Kidney (tissue), 14 donors: ENCODE measurements around the gene UPB1. TPM values are rescaled to one million over a fixed set of nuclear protein-coding genes. Genes with fewer than 3 reads are reported as not detected.

Experiments
- DNase-seq, 5 donors: peaks; one replicate each; pipeline ENCODE4 v3.0.0-alpha.2; 2013 to 2020
- FAIRE-seq: peaks from 2 replicates; lab custom pipeline; 2012; peaks lifted over from hg19 to GRCh38; lab: Jason Lieb, UNC
- H3K27ac ChIP-seq, 2 donors: one replicate each; pipeline ENCODE4 v1.7.0; 2013; ENCODE audit warnings: low read depth in 2 of 2, low read length in 2 of 2, inconsistent platforms in 1 of 2
- H3K27me3 ChIP-seq: one replicate; pipeline ENCODE4 v1.7.1; 2013; ENCODE audit warnings: low read length, inconsistent platforms; ENCODE audit not compliant: control insufficient read depth, insufficient read depth
- H3K36me3 ChIP-seq, 3 donors: one replicate each; pipeline versions ENCODE4 v1.7.0 to v1.7.1; 2013; ENCODE audit warnings: low read length in 3 of 3, control low read depth in 1 of 3, inconsistent platforms in 1 of 3; ENCODE audit not compliant: insufficient read depth in 3 of 3, control insufficient read depth in 2 of 3
- H3K4me1 ChIP-seq, 3 donors: one replicate each; pipeline versions ENCODE4 v1.7.0 to v1.7.1; 2013; ENCODE audit warnings: low read length in 3 of 3, inconsistent platforms in 1 of 3, low read depth in 1 of 3; ENCODE audit not compliant: control insufficient read depth in 2 of 3, insufficient read depth in 2 of 3
- H3K4me3 ChIP-seq, 3 donors: one replicate each; pipeline versions ENCODE4 v1.7.0 to v1.8.1; 2013; ENCODE audit warnings: low read length in 3 of 3, control low read depth in 1 of 3, inconsistent platforms in 1 of 3
- H3K9ac ChIP-seq, 3 donors: one replicate each; pipeline versions ENCODE4 v1.7.0 to v1.7.1; 2013; ENCODE audit warnings: low read length in 3 of 3, control low read depth in 1 of 3, inconsistent platforms in 1 of 3
- H3K9me3 ChIP-seq, 3 donors: one replicate each; pipeline versions ENCODE4 v1.7.0 to v1.7.1; 2013; ENCODE audit warnings: low read length in 3 of 3, control low read depth in 1 of 3, inconsistent platforms in 1 of 3; ENCODE audit not compliant: control insufficient read depth in 2 of 3, insufficient read depth in 1 of 3
- intact Hi-C: fragments of 100-400 bp; cut with DNase I; formaldehyde crosslinking; loops from one replicate; pipeline ENCODE4 v1.11.1; 2022
- polyA plus RNA-seq: library from polyadenylated mRNA; stranded (reverse); fragments of 350-450 nt; fragmentation: Illumina TruSeq; extraction: RNeasy Lipid Tissue Mini Kit (QIAGEN cat#74804); gene quantifications from one replicate; pipeline ENCODE4 v1.2.3, GENCODE V29; 2014; ENCODE audit warnings: low read depth, low replicate concordance; ENCODE audit not compliant: insufficient read depth
- total RNA-seq: library from RNA; stranded (reverse); fragmentation: NEBNext Ultra II Directional; extraction: Animal tissue kit (Norgen Biotek cat#: 25700); gene quantifications from one replicate; pipeline ENCODE4 v1.2.1, GENCODE V29; 2021
- TF ChIP-seq, protein P1 (sequence below): IDR thresholded peaks from 3 replicates; pipeline ENCODE4 v1.5.1; 2012; ENCODE audit warnings: mild to moderate bottlenecking, moderate library complexity, borderline replicate concordance; ENCODE audit not compliant: insufficient read depth; ENCODE audit errors: extremely low read depth
- donor health status: control.
- donor health status: control.
- donor health status: control.
- donor health status: control.
- donor health status: control.
- donor health status: DM: yes; HTN: yes; CAD: no.
- donor health status: Normal renal cell carcinoma (clear cell type).

UPB1 gene
- total and polyA plus RNA-seq, 2 donors from 2014 or later, result 1.0 to 64.6 TPM

DNA sequence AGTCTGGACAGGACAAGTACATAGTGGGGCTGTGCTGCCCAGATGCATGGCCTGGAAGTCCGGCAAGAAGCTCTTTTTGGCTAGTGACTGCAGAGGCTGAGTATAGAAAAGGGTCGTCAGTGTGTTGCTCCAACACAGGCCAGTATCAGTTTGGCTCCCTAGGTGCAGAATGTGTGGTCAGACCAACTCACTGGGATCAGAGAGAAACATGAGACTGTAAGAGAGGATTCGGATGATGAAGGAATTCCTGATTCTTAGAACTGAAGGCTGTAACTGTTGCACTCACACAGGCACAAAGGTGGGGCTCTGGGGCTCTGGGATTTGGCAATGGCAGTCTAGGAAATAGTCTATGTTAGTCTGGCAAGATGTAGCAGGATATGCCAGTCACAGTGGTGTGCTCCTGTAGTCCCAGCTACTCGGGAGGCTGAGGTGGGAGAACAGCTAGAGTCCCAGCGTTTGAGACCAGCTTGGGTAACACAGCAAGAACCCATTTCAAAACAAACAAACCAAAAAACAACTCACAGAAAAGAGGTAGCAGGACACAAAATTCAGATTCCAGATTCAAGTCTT, 11.1 kb upstream of the UPB1 start:
- TF ChIP-seq, protein P1, sequence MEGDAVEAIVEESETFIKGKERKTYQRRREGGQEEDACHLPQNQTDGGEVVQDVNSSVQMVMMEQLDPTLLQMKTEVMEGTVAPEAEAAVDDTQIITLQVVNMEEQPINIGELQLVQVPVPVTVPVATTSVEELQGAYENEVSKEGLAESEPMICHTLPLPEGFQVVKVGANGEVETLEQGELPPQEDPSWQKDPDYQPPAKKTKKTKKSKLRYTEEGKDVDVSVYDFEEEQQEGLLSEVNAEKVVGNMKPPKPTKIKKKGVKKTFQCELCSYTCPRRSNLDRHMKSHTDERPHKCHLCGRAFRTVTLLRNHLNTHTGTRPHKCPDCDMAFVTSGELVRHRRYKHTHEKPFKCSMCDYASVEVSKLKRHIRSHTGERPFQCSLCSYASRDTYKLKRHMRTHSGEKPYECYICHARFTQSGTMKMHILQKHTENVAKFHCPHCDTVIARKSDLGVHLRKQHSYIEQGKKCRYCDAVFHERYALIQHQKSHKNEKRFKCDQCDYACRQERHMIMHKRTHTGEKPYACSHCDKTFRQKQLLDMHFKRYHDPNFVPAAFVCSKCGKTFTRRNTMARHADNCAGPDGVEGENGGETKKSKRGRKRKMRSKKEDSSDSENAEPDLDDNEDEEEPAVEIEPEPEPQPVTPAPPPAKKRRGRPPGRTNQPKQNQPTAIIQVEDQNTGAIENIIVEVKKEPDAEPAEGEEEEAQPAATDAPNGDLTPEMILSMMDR, result no peak
- H3K9me3 ChIP-seq, result no peaks in the 10 kb centered on the region
- H3K4me3 ChIP-seq, result no peak overlapping the region
- H3K27ac ChIP-seq, result no peak overlapping the region
- DNase-seq (no peak), FAIRE-seq (no peak)
- peaks cover 0 to 22% (median 4%) of the 10 kb centered on the region in 3 donors for H3K4me1 ChIP-seq
- H3K27me3 ChIP-seq, result no peaks in the 10 kb centered on the region
- H3K9ac ChIP-seq, result no peak overlapping the region
- intact Hi-C loops, result no loop called here
- H3K36me3 ChIP-seq, result no peaks in the 10 kb centered on the region

DNA sequence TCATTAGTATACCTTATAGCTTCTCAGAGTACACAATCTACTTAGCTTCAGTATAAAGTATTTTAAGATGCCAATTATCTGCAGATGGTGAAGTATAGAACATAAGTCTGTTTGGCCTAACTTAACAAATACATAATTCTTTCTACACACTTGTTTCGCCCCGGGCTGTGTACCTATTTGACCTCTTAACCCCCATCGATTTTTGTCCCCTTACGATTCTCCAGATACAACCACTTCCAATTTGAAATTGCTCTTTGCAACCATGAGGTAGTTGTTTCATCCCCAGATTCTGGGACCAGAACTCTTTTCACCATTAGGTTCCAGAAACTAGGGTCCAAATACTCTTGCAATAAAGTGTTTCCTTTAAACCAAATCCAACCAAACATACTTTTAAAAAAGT, 10.0 kb upstream of the UPB1 start:
- no peaks in the 10 kb centered on the region for H3K36me3 ChIP-seq
- TF ChIP-seq, protein P1, result no peak
- intact Hi-C loops, result no loop called here
- H3K9ac ChIP-seq, result no peak overlapping the region
- peaks cover 0 to 22% (median 4%) of the 10 kb centered on the region in 3 donors for H3K4me1 ChIP-seq
- no peaks in the 10 kb centered on the region for H3K27me3 ChIP-seq
- no peaks in the 10 kb centered on the region for H3K9me3 ChIP-seq
- FAIRE-seq, result no peak
- no peak overlapping the region for H3K4me3 ChIP-seq
- DNase-seq, result no peak
- H3K27ac ChIP-seq, result no peak overlapping the region

DNA sequence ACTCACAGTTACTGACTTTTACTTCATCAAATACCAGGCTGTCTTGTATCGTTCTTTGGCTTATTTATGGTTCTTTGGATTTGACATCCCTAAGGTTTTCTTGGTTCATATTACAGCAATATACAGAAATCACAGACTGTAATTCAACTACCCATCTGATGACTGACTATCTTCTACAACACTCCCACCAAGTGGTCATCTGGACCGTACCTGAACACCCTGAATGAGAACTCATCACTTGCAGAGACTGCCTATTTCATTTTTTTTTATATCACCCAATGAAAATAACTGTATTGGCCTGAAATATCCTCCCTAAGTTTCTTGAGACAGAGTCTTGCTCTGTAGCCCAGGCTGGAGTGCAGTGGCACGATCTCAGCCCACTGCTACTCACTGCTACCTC, 9.5 kb upstream of the UPB1 start:
- H3K9ac ChIP-seq, result no peak overlapping the region
- intact Hi-C loops, result no loop called here

More for the DNA sequence above, 9.5 kb upstream of the UPB1 start:
- Histone ChIP-seq H3K4me3 (no peak overlapping the region), H3K27ac (no peak overlapping the region), H3K36me3 (no peaks in the 10 kb centered on the region), H3K4me1 (peaks cover 0 to 21% (median 4%) of the 10 kb centered on the region in 3 donors), H3K27me3 (no peaks in the 10 kb centered on the region), H3K9me3 (no peaks in the 10 kb centered on the region)
- TF ChIP-seq, protein P1, result peak; percentile 30
- FAIRE-seq (no peak), DNase-seq (peak in 1 of 5 donors; percentile 47)
